ENCODE results near the gene OBI1.

DNA sequence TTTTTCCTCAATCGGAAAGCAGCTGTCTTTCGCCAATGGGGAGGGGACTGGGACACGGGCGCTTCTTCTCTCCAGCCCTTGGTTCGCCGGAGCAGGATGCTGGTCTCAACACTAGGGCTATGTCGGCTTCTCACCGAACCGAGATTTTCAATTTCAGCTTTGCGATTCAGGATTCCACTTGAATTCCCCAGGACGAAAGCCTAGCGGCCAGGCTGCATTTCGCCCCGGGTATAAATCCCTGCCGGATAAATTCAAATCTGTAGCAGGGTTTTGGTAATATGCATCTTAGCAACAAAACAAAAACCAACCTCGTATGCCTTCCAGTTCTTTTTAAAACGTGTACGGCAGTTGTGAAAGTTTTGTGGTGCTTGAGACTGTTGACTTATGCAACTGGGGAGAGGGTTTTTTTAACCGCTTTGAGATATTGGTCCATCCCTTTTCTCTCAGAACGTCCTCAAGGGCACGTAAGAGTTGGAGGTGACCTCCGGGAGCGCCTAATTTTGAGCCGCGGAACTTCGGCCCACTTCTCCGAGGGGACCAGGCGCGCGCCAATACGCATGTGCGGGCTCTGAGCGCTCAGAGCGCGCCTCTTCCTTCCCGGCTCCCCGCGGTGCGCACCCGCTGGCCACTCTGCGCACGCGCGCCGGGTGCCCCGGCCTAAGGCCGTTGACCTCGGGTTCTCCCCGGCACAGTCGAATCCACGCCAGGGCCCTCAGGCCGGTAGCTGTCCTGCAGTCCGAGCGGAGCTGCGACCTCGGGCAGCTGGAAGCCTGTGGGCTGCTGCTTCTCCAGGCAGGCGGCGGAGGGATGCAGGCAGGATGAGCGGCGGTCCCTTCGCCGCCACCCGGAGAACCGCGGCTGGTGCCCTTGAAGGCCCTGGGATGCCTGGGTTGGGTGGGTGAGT is 63.2 kb downstream of the OBI1 start:
- TF ChIP-seq, protein P1, sequence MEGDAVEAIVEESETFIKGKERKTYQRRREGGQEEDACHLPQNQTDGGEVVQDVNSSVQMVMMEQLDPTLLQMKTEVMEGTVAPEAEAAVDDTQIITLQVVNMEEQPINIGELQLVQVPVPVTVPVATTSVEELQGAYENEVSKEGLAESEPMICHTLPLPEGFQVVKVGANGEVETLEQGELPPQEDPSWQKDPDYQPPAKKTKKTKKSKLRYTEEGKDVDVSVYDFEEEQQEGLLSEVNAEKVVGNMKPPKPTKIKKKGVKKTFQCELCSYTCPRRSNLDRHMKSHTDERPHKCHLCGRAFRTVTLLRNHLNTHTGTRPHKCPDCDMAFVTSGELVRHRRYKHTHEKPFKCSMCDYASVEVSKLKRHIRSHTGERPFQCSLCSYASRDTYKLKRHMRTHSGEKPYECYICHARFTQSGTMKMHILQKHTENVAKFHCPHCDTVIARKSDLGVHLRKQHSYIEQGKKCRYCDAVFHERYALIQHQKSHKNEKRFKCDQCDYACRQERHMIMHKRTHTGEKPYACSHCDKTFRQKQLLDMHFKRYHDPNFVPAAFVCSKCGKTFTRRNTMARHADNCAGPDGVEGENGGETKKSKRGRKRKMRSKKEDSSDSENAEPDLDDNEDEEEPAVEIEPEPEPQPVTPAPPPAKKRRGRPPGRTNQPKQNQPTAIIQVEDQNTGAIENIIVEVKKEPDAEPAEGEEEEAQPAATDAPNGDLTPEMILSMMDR (IDR thresholded peaks at IDR 0.05), result no peak
- TF ChIP-seq POLR2AphosphoS5 (IDR thresholded peaks at IDR 0.05) (no peak), EP300 (IDR thresholded peaks at IDR 0.05) (no peak), POLR2A (IDR thresholded peaks at IDR 0.05) (no peak)
